Activated naive CD4-positive, alpha-beta T cell (primary cell): Measurements from ENCODE around the gene P2RX7.
"Not testable (repeated sequence)": the region's sequence is repeated elsewhere in the genome, so short reads cannot be mapped to it uniquely, and the experiment has no call there.

Experiments used
- DNase-seq, 4 experiments: peaks; one replicate each; lab custom pipeline; 2025; lab: John Stamatoyannopoulos, UW

Gene P2RX7

DNA sequence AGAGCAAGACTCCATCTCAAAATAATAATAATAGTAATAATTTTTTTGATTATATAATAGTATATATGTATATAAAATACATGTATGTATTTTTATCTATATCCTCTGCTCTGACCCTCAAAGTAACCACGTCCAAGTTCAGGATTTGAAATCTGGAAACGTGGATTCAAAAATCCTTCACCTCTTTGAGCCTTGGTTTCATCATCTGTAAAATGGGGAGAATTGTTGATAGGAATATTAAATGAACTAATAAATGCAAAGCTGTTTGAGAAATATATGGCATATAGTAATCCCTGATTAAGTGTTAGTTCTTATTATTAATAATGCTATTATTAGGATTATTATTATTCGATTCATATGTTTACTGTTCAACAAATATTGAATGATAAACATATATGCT is 2.6 kb downstream of the P2RX7 start:
- no peak for DNase-seq

DNA sequence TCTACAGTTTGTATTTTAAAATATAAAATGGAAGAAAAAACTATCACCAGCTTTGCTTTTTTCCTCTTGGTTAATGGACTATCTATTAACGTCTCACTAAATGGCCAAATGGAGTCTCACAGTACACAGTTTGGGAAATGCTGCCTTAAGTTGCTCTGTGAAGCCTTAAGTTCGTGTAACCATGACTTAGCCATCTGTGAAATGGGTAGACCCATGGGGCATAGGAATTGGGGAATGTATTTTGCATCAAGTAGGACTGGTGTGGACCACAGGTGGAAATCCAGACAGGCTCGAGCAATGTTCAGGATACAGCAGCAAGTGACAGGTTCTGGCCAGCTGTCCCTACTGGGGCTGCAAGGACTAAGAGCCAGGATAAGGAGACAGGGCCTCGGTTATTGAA is 4.8 kb downstream of the P2RX7 start:
- no peak for DNase-seq

DNA sequence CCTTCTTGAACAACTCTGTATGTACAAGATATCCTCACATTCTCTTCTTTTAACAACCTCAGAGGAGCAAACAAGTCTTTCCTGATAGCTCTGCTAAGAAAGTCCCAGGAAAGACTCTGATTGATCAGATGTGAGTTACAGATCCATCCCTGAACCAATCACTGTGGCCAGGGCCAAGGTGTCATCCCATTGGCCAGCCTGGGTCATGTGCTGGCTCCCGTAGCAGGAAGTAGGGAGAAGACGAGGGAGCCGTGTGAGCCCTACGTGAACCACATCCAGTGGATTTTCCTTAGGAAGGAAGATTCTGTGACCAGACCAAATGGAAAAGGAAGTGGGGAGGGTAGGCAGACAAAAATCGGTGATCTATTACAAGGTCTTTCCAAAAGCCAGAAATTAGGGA is 5.6 kb downstream of the P2RX7 start:
- no peak for DNase-seq

DNA sequence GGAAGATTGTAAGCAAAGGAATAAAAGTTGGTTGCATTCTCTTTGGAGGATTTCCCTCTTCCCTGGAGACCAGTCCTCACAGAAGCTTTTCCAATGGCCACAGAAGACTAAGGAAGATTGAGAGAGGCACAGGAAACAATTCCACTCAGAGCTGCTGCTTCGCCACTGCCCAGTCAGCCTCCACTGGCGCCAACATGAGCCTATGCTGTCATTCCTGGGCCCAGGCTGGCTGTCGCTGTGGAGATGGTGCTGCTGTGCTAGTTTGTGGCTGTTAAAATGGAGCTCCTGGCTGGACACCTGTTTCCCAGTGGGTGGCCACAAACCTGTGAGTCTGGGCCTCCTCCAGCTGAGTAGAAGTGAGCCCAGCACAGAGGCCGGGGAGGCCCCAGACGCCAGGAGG is 6.6 kb downstream of the P2RX7 start:
- no peak for DNase-seq

DNA sequence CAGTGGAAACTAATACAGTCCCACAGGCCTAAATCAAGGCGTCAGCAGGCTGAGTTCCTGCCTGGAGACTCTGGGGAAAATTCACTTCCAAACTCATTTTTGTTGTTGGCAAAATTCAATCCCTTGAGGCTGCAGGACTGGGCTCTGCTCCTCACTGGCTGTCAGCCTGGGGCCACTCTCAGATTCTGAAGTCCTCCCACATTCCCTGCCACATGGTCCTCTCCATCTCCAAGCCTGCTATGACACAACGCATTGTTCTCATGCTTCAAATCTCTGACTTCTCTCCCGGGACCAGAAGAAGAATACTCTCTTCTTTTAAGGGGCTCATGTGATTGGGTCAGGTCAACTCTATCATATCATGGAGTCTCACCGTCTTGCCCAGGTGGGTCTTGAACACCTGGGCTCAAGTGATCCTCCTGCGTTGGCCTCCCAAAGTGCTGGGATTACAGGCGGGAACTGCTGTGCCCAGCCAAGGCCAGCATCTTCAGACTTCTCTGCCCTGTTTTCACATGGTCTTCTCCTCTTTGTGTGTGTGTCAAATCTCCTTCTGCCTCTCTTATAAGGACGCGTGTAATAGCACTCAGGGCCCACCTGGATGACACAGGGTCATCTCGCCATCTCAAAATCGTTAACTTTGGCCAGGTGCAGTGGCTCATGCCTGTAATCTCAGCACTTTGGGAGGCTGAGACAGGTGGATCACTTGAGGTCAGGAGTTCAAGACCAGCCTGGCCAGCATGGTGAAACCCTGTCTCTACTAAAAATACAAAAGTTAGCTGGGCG is 9.7 kb downstream of the P2RX7 start:
- DNase-seq = no peak

- DNase-seq = no peak
Observed at GRCh38 chr12:121144416-121144914, 11.8 kb downstream of the P2RX7 start.

- no peak for DNase-seq
Observed at GRCh38 chr12:121145221-121145620, 12.5 kb downstream of the P2RX7 start.

- DNase-seq = not testable (repeated sequence)
Observed at GRCh38 chr12:121149289-121149688, 16.6 kb downstream of the P2RX7 start.

- DNase-seq = no peak
Observed at GRCh38 chr12:121154793-121155375, 22.2 kb downstream of the P2RX7 start.

DNA sequence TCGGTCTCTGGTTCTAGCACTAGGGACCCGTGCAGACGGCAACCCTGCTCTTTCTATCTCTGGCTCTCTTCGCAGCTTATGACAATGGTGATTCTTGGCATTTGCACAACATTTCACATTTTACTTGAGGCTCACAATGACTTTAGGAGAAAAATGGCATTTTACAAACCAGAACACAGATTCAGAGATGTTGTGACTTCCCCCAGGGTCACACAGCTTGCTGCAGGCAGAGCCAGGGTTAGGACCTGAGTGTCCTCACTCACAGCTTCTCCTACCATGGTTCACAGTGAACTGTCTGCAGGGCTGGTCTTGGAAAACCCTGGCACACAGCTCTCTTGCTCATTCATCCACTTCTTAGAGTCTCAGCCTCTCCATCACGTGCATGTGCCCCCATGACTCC is 23.7 kb downstream of the P2RX7 start:
- no peak for DNase-seq

DNA sequence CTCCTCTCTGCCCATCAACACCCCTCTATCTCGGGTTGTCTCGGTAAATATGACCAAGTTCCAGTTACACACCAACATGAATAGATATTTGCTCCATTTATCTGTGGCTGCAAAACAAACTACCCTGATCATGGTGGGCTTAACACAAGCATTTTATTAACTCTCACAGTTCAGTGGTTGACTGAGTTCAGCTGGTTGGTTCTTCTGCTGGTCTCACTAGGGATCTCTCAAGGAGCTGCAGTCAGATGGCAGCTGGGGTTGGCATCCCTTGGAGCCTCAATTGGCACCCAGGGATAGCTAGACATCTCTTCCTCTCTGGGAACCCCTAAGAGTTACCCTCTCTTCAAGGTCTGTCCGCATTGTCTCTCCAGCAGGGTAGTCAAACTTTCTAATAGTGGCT is 25.4 kb downstream of the P2RX7 start:
- DNase-seq = no peak

- not testable (repeated sequence) for DNase-seq
Observed at GRCh38 chr12:121158728-121159351, 26.2 kb downstream of the P2RX7 start.

- no peak for DNase-seq
Observed at GRCh38 chr12:121159467-121160307, 27.0 kb downstream of the P2RX7 start.

- no peak for DNase-seq
Observed at GRCh38 chr12:121162384-121162783, 29.7 kb downstream of the P2RX7 start.

GRCh38 chr12:121162985-121163384 is 30.3 kb downstream of the P2RX7 start:
- DNase-seq = no peak

DNA sequence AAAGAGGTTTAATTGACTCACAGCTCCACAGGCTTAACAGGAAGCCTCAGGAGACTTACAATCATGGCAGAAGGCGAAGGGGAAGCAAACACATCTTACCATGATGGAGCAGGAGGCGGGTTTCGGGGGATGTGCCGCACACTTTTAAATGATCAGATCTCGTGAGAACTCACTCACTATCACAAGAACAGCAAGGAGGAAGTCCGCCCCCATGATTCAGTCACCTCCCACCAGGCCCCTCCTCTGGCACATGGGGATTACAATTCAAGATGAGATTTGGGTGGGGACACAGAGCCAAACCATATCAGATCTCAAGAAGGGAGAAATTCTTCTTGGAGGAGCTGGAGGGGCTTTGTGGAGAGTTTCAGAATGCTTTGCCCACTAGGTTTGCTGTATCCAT is 32.2 kb downstream of the P2RX7 start:
- DNase-seq = not testable (repeated sequence)

DNA sequence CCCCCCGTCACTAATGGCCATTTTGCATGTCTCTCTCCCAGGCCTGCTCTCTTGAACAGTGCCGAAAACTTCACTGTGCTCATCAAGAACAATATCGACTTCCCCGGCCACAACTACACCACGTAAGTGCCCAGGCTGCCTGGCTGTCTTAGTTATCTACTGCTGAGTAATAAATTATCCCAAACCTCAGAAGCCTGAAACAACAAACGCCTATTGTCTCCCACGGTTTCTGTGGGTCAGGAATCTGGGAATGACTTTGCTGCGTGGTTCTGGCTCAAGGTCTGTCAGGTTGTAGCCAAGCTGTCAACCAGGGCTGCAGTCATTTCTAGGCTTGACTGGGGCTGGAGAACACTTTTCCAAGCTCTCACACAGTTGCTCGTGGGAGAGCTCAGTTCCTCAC is 32.6 kb downstream of the P2RX7 start:
- no peak for DNase-seq

- no peak for DNase-seq
Observed at GRCh38 chr12:121166356-121166755, 33.7 kb downstream of the P2RX7 start.

DNA sequence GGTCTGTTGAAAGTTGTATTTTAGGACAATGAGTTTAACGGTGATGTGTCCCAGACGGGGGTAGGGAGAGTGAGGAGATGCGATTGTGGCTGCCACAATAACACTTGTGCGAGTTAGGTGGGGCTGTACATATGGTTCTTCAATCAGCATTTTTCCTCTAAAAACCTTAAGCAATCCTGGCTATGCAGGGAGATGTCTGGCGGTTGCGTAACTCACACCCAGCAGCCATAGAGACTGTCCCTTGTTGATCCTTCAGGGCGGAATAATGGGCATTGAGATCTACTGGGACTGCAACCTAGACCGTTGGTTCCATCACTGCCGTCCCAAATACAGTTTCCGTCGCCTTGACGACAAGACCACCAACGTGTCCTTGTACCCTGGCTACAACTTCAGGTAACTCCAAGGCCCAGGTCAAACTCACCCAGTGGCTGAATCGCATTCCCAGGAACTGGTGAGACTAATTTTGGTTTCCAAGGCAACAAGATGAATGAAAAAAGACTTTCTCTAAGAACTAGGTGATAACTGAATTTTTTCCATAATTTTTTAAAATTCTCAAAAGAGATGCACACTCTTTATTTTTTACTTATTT is 34.6 kb downstream of the P2RX7 start:
- DNase-seq = no peak

DNA sequence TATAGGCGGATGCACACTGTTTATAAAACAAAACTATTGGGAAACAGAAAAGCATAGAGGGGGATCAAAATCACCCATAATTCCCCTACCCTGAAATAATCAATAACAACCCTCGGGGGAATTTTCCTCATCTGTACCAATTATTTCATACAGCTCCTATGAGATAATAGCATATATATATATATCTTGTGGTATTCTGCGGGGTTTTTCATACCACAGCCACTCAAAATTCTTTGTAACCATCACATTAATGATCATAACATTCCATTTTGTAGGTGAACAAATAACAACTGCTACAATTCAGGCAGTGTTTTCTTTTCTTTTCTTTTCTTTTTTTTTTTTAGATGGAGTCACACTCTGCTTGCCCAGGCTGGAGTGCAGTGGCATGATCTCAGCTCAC is 35.3 kb downstream of the P2RX7 start:
- DNase-seq = no peak

- DNase-seq = no peak
Observed at GRCh38 chr12:121170151-121170550, 37.5 kb downstream of the P2RX7 start.
